RKO (cell line): ENCODE results near the gene HEPHL1.

Experiments
- DNase-seq: peaks from one replicate; pipeline ENCODE4 v3.0.0-alpha.2; 2016; ENCODE audit warnings: low spot score

HEPHL1 gene

GRCh38 chr11:94018721-94019120 is 2.4 kb upstream of the HEPHL1 start:
- DNase-seq, result no peak

- no peak for DNase-seq
Observed at GRCh38 chr11:94023856-94024255, 2.7 kb downstream of the HEPHL1 start.

- DNase-seq, result no peak
Observed at GRCh38 chr11:94024547-94024946, 3.4 kb downstream of the HEPHL1 start.

- no peak for DNase-seq
Observed at GRCh38 chr11:94025690-94026394, 4.7 kb downstream of the HEPHL1 start.

- DNase-seq, result no peak
Observed at GRCh38 chr11:94027210-94027609, 6.1 kb downstream of the HEPHL1 start.

GRCh38 chr11:94028436-94028835 is 7.3 kb downstream of the HEPHL1 start:
- DNase-seq, result peak; percentile 12

- peak; percentile 2 for DNase-seq
Observed at GRCh38 chr11:94030059-94030458, 8.9 kb downstream of the HEPHL1 start.

GRCh38 chr11:94031625-94032024 is 10.5 kb downstream of the HEPHL1 start:
- DNase-seq, result no peak

- DNase-seq, result no peak
Observed at GRCh38 chr11:94032066-94032465, 10.9 kb downstream of the HEPHL1 start.

- DNase-seq, result no peak
Observed at GRCh38 chr11:94032725-94033124, 11.6 kb downstream of the HEPHL1 start.

GRCh38 chr11:94034207-94034606 is 13.1 kb downstream of the HEPHL1 start:
- no peak for DNase-seq

- peak; percentile 57 for DNase-seq
Observed at GRCh38 chr11:94036096-94036495, 14.9 kb downstream of the HEPHL1 start.

- no peak for DNase-seq
Observed at GRCh38 chr11:94043241-94043640, 22.1 kb downstream of the HEPHL1 start.

- DNase-seq, result no peak
Observed at GRCh38 chr11:94046796-94047195, 25.6 kb downstream of the HEPHL1 start.

- DNase-seq, result no peak
Observed at GRCh38 chr11:94048032-94048709, 27.0 kb downstream of the HEPHL1 start.

GRCh38 chr11:94049351-94049750 is 28.2 kb downstream of the HEPHL1 start:
- DNase-seq, result no peak

- DNase-seq, result no peak
Observed at GRCh38 chr11:94058630-94059029, 37.5 kb downstream of the HEPHL1 start.

GRCh38 chr11:94059065-94059464 is 37.9 kb downstream of the HEPHL1 start:
- DNase-seq, result no peak

- no peak for DNase-seq
Observed at GRCh38 chr11:94060401-94060800, 39.2 kb downstream of the HEPHL1 start.

- no peak for DNase-seq
Observed at GRCh38 chr11:94062360-94062759, 41.2 kb downstream of the HEPHL1 start.

- DNase-seq, result no peak
Observed at GRCh38 chr11:94066901-94067429, 45.8 kb downstream of the HEPHL1 start.

- DNase-seq, result peak; percentile 3
Observed at GRCh38 chr11:94068764-94069163, 47.6 kb downstream of the HEPHL1 start.

GRCh38 chr11:94077552-94078293 is 56.6 kb downstream of the HEPHL1 start:
- no peak for DNase-seq
